OCI-LY1 (cell line): ENCODE data around the gene OCRL.

Source experiments
- EZH2 ChIP-seq: fragments of 200-600 bp; sonication (generic), shearing (Covaris generic); IDR thresholded peaks from 2 replicates; pipeline ENCODE4 v1.8.0; 2017; ENCODE audit warnings: borderline replicate concordance, mixed run types, mild to moderate bottlenecking, antibody characterized with exemption, low read length, moderate library complexity, mixed read lengths
- TF ChIP-seq, protein P1 (sequence below): fragments of 200-600 bp; sonication (generic), shearing (Covaris generic); IDR thresholded peaks from 2 replicates; pipeline ENCODE4 v1.5.1; 2017; ENCODE audit warnings: mild to moderate bottlenecking, antibody characterized with exemption, low read length, moderate library complexity, mixed read lengths

DNA sequence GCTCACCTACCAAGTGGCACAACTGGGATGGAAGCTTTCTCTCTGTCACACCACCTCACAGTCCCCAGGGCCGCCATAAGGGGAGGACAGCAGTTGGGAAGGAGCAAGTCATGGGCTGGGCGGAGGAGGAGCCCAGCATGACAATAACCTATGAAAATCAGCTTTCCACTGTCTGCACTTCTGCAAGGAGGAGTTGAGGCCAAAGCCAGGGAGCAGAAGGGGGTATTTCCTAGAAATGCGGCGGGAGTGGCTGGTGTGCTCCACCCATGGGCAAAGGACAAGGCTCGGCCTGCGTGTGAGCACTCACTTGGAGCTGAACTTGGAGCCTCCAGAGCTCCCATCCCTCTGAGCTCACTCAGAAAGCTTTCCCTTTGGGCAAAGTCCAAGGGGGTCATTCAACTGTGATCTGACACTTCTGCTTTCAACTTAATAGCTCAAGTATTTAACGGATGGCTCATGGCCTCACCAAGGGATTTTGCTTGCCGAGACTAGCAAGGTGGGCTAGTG is 96.2 kb downstream of the OCRL start:
- TF ChIP-seq EZH2 = no peak
- TF ChIP-seq, protein P1, sequence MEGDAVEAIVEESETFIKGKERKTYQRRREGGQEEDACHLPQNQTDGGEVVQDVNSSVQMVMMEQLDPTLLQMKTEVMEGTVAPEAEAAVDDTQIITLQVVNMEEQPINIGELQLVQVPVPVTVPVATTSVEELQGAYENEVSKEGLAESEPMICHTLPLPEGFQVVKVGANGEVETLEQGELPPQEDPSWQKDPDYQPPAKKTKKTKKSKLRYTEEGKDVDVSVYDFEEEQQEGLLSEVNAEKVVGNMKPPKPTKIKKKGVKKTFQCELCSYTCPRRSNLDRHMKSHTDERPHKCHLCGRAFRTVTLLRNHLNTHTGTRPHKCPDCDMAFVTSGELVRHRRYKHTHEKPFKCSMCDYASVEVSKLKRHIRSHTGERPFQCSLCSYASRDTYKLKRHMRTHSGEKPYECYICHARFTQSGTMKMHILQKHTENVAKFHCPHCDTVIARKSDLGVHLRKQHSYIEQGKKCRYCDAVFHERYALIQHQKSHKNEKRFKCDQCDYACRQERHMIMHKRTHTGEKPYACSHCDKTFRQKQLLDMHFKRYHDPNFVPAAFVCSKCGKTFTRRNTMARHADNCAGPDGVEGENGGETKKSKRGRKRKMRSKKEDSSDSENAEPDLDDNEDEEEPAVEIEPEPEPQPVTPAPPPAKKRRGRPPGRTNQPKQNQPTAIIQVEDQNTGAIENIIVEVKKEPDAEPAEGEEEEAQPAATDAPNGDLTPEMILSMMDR = no peak
